HepG2 (cell line): ENCODE measurements around the gene TEX261. TPM values are rescaled to one million over a fixed set of nuclear protein-coding genes. Genes with fewer than 3 reads are reported as not detected.

ENCODE experiments used
- ARID4A ChIP-seq: sonication (generic); formaldehyde crosslinking; IDR thresholded peaks from 2 replicates; pipeline ENCODE4 v1.5.0; 2020; ENCODE audit warnings: mild to moderate bottlenecking, missing genetic modification reagents, borderline replicate concordance
- CBX2 ChIP-seq, 2 experiments: fragments of 200-600 bp in 1 of 2; sonication (generic); formaldehyde crosslinking in 1 of 2; IDR thresholded peaks; 2 replicates each; pipeline versions ENCODE4 v1.7.0 to v1.8.1; 2018 to 2022; ENCODE audit warnings: low read depth in 2 of 2, low read length in 1 of 2, mild to moderate bottlenecking in 1 of 2, missing genetic modification reagents in 1 of 2
- FUBP1 ChIP-seq: sonication (generic); formaldehyde crosslinking; IDR thresholded peaks from 2 replicates; pipeline ENCODE4 v1.5.1; 2020; ENCODE audit warnings: missing genetic modification reagents, mild to moderate bottlenecking, borderline replicate concordance
- KDM6A ChIP-seq: IDR thresholded peaks from 2 replicates; pipeline ENCODE4 v1.6.1; 2016; ENCODE audit warnings: low read depth
- MAZ ChIP-seq, 2 experiments: sonication (generic) in 1 of 2; formaldehyde crosslinking in 1 of 2; IDR thresholded peaks; 2 replicates each; pipeline versions ENCODE4 v1.5.0 to v1.6.1; 2012 to 2020; ENCODE audit warnings: low read depth in 2 of 2, mild to moderate bottlenecking in 2 of 2, borderline replicate concordance in 1 of 2, improper control_type of control experiment in 1 of 2, low read length in 1 of 2, missing genetic modification reagents in 1 of 2, moderate library complexity in 1 of 2
- NAIF1 ChIP-seq: sonication (generic); formaldehyde crosslinking; IDR thresholded peaks from 2 replicates; pipeline ENCODE4 v1.5.0; 2020; ENCODE audit warnings: mild to moderate bottlenecking, missing genetic modification reagents, borderline replicate concordance
- PAXIP1 ChIP-seq: sonication (generic); formaldehyde crosslinking; conservative IDR thresholded peaks from 2 replicates; pipeline ENCODE4 v1.4.0; 2020; ENCODE audit warnings: mild to moderate bottlenecking, missing genetic modification reagents, moderate library complexity
- PHF20 ChIP-seq: sonication (generic); formaldehyde crosslinking; IDR thresholded peaks from 2 replicates; pipeline ENCODE4 v1.5.0; 2020; ENCODE audit warnings: mild to moderate bottlenecking, missing genetic modification reagents
- PPARG ChIP-seq: conservative IDR thresholded peaks from 2 replicates; pipeline ENCODE4 v1.6.1; 2016; ENCODE audit warnings: missing biosample characterization, missing genetic modification reagents
- TCF12 ChIP-seq, 2 experiments: fragments of 450-650 bp in 1 of 2; sonication (generic) in 1 of 2; formaldehyde crosslinking in 1 of 2; IDR thresholded peaks; 2 replicates each; pipeline versions ENCODE4 v1.6.1 to v1.8.0; 2017 to 2022; ENCODE audit warnings: antibody characterized with exemption in 1 of 2, mild to moderate bottlenecking in 1 of 2, missing genetic modification reagents in 1 of 2, moderate library complexity in 1 of 2
- ZBTB20 ChIP-seq: sonication (generic); formaldehyde crosslinking; IDR thresholded peaks from 2 replicates; pipeline ENCODE4 v1.8.1; 2023; ENCODE audit warnings: missing genetic modification reagents, low read depth, mild to moderate bottlenecking, borderline replicate concordance
- ZFX ChIP-seq: sonication (generic); formaldehyde crosslinking; IDR thresholded peaks from 2 replicates; pipeline ENCODE4 v1.4.0; 2020; ENCODE audit warnings: mild to moderate bottlenecking, low read depth, missing genetic modification reagents, moderate library complexity
- ZNF367 ChIP-seq: sonication (generic); formaldehyde crosslinking; IDR thresholded peaks from 2 replicates; pipeline ENCODE4 v1.4.0; 2020; ENCODE audit warnings: missing genetic modification reagents, borderline replicate concordance
- ZNF615 ChIP-seq: sonication (generic); formaldehyde crosslinking; IDR thresholded peaks from 2 replicates; pipeline ENCODE4 v1.5.0; 2020; ENCODE audit warnings: mild to moderate bottlenecking, missing genetic modification reagents, borderline replicate concordance
- ZSCAN29 ChIP-seq: sonication (generic); formaldehyde crosslinking; conservative IDR thresholded peaks from 2 replicates; pipeline ENCODE4 v1.4.0; 2020; ENCODE audit warnings: mild to moderate bottlenecking, missing genetic modification reagents
- ZZZ3 ChIP-seq: sonication (generic); formaldehyde crosslinking; IDR thresholded peaks from 2 replicates; pipeline ENCODE4 v1.4.0; 2020; ENCODE audit warnings: missing genetic modification reagents, mild to moderate bottlenecking, borderline replicate concordance
- polyA plus RNA-seq, 8 experiments: library from polyadenylated mRNA; depleted of rRNA in 3 of 8; stranded (reverse) in 7 of 8; unstranded in 1 of 8; fragments of >200 nt; fragmentation: Illumina TruSeq in 4 of 8; extraction: Trizol in 4 of 8; gene quantifications; 2 replicates each; pipeline versions ENCODE4 v1.2.1 to v1.2.3, GENCODE V29; 2011 to 2016; ENCODE audit warnings: low read depth in 4 of 8, missing spikeins in 1 of 8, mixed read lengths in 1 of 8; ENCODE audit not compliant: insufficient read depth in 1 of 8
- total RNA-seq, 5 experiments: library from RNA; depleted of rRNA; stranded (reverse); fragments of >200 nt; fragmentation: Illumina TruSeq; extraction: Trizol; gene quantifications; 2 replicates each; pipeline ENCODE4 v1.2.3, GENCODE V29; 2016; ENCODE audit warnings: low read depth in 1 of 5

Gene TEX261
- total and polyA plus RNA-seq, 2 of the 13 experiments (the other 11 are each of a cell fraction or from before 2014, with no cell fraction given): 43.8 to 78.7 TPM

GRCh38 chr2:70994699-70995425, at the start of gene TEX261 (continued):
- TF ChIP-seq TCF12 (IDR thresholded peaks at IDR 0.05): no peak
- TF ChIP-seq TCF12 (CRISPR knock-in tag; IDR thresholded peaks at IDR 0.05): peak; percentile 53; the same call in 1 of the 2 replicates
- 0 out of 2 replicates have a peak, but pooled peaks have one; percentile 24 for TF ChIP-seq ZBTB20
- TF ChIP-seq ZFX (CRISPR knock-in tag): peak; percentile 89
- TF ChIP-seq ZNF615: no peak
- peak; percentile 34 for TF ChIP-seq PAXIP1 (CRISPR knock-in tag)
- TF ChIP-seq FUBP1 (CRISPR knock-in tag): peak; percentile 96; the same call in 1 of the 2 replicates
- peak; percentile 80 for TF ChIP-seq PHF20 (CRISPR knock-in tag)
- TF ChIP-seq CBX2 (IDR thresholded peaks at IDR 0.05; ENCODE audit: low read depth, low read length): no peak
- TF ChIP-seq CBX2 (CRISPR knock-in tag; IDR thresholded peaks at IDR 0.05; ENCODE audit: low read depth): no peak
- TF ChIP-seq KDM6A (CRISPR knock-in tag): no peak
- TF ChIP-seq MAZ (IDR thresholded peaks at IDR 0.05; ENCODE audit: borderline replicate concordance, low read depth, low read length): peak; percentile 67; the same call in 1 of the 2 replicates
- peak; percentile 95 for TF ChIP-seq MAZ (CRISPR knock-in tag; IDR thresholded peaks at IDR 0.05; ENCODE audit: low read depth)
- no peak for TF ChIP-seq ZNF367 (CRISPR knock-in tag)
- peak; percentile 87; the same call in 1 of the 2 replicates for TF ChIP-seq ARID4A
- TF ChIP-seq PPARG: peak; percentile 36; the same call in 1 of the 2 replicates
- TF ChIP-seq ZSCAN29 (CRISPR knock-in tag): peak; percentile 17; the same call in 1 of the 2 replicates
- TF ChIP-seq NAIF1 (CRISPR knock-in tag): no peak
- no peak; the same call in 1 of the 2 replicates for TF ChIP-seq ZZZ3
